H9 (cell line): ENCODE data around the gene C14orf132. TPM values are rescaled to one million over a fixed set of nuclear protein-coding genes. Genes with fewer than 3 reads are reported as not detected.
A peak's percentile ranks its signal among the peaks of the same experiment; 100 is the strongest.

ENCODE experiments used
- DNase-seq: peaks from one replicate; pipeline ENCODE4 v3.0.0-alpha.2; 2017
- H2AFZ ChIP-seq: one replicate; pipeline ENCODE4 v1.6.1; 2013; ENCODE audit warnings: mild to moderate bottlenecking, low read length, control low read depth, moderate library complexity
- H2AK5ac ChIP-seq: 2 replicates; pipeline ENCODE4 v1.6.1; 2013; ENCODE audit warnings: low read length, control low read depth, mixed read lengths; ENCODE audit not compliant: insufficient read length
- H2BK120ac ChIP-seq: one replicate; pipeline ENCODE4 v1.6.1; 2013; ENCODE audit warnings: low read depth, mild to moderate bottlenecking, low read length, control low read depth, inconsistent platforms; ENCODE audit not compliant: poor library complexity, severe bottlenecking
- H2BK12ac ChIP-seq: 2 replicates; pipeline ENCODE4 v1.6.1; 2013; ENCODE audit warnings: low read length, control low read depth, mixed read lengths, low read depth; ENCODE audit not compliant: insufficient read length
- H2BK15ac ChIP-seq: 2 replicates; pipeline ENCODE4 v1.6.1; 2013; ENCODE audit warnings: low read depth, low read length, control low read depth
- H2BK20ac ChIP-seq: one replicate; pipeline ENCODE4 v1.6.1; 2013; ENCODE audit warnings: low read depth, mild to moderate bottlenecking, low read length, control low read depth, inconsistent platforms; ENCODE audit not compliant: poor library complexity, severe bottlenecking
- H2BK5ac ChIP-seq: 2 replicates; pipeline ENCODE4 v1.6.1; 2013; ENCODE audit warnings: low read length, control low read depth, mixed read lengths; ENCODE audit not compliant: insufficient read length
- H3K14ac ChIP-seq: 2 replicates; pipeline ENCODE4 v1.6.1; 2013; ENCODE audit warnings: low read length, control low read depth; ENCODE audit not compliant: insufficient read depth
- H3K18ac ChIP-seq: 2 replicates; pipeline ENCODE4 v1.6.1; 2013; ENCODE audit warnings: low read depth, mild to moderate bottlenecking, mixed read lengths, low read length, control low read depth; ENCODE audit not compliant: insufficient read length
- H3K23ac ChIP-seq: 2 replicates; pipeline ENCODE4 v1.6.1; 2013; ENCODE audit warnings: low read length, control low read depth, mixed read lengths, low read depth; ENCODE audit not compliant: insufficient read length
- H3K23me2 ChIP-seq: 2 replicates; pipeline ENCODE4 v1.6.1; 2013; ENCODE audit warnings: low read depth, mild to moderate bottlenecking, mixed read lengths, low read length, control low read depth; ENCODE audit not compliant: insufficient read length, poor library complexity, severe bottlenecking
- H3K27ac ChIP-seq: 2 replicates; pipeline ENCODE4 v1.5.1; 2013; ENCODE audit warnings: low read length, control low read depth, mixed read lengths, low read depth; ENCODE audit not compliant: insufficient read length
- H3K27me3 ChIP-seq: 2 replicates; pipeline ENCODE4 v1.6.1; 2013; ENCODE audit warnings: low read length, control low read depth, inconsistent platforms; ENCODE audit not compliant: insufficient read depth
- H3K4ac ChIP-seq: 2 replicates; pipeline ENCODE4 v1.6.1; 2013; ENCODE audit warnings: low read depth, mild to moderate bottlenecking, control low read depth, inconsistent platforms, low read length, moderate library complexity
- H3K4me1 ChIP-seq: 2 replicates; pipeline ENCODE4 v1.6.1; 2013; ENCODE audit warnings: low read length, control low read depth, inconsistent platforms; ENCODE audit not compliant: insufficient read depth
- H3K4me2 ChIP-seq: 2 replicates; pipeline ENCODE4 v1.6.1; 2013; ENCODE audit warnings: low read length, control low read depth, mixed read lengths; ENCODE audit not compliant: insufficient read length, insufficient read depth
- H3K56ac ChIP-seq: 2 replicates; pipeline ENCODE4 v1.6.1; 2013; ENCODE audit warnings: low read depth, mild to moderate bottlenecking, mixed read lengths, low read length, control low read depth; ENCODE audit not compliant: insufficient read length
- H3K79me1 ChIP-seq: 2 replicates; pipeline ENCODE4 v1.6.1; 2013; ENCODE audit warnings: low read depth, mild to moderate bottlenecking, moderate library complexity, low read length, control low read depth, inconsistent platforms; ENCODE audit not compliant: insufficient read depth, poor library complexity, severe bottlenecking
- H3K79me2 ChIP-seq: 2 replicates; pipeline ENCODE4 v1.6.1; 2013; ENCODE audit warnings: low read length, control low read depth, inconsistent platforms; ENCODE audit not compliant: insufficient read depth
- H3K9ac ChIP-seq: 2 replicates; pipeline ENCODE4 v1.6.1; 2013; ENCODE audit warnings: low read length, control low read depth, mixed read lengths; ENCODE audit not compliant: insufficient read length; ENCODE audit errors: extremely low read depth
- H3K9me3 ChIP-seq: one replicate; pipeline ENCODE4 v1.6.1; 2013; ENCODE audit warnings: low read depth, low read length, inconsistent platforms; ENCODE audit not compliant: control insufficient read depth
- H3T11ph ChIP-seq: one replicate; pipeline ENCODE4 v1.6.1; 2013; ENCODE audit warnings: mild to moderate bottlenecking, low read length, control low read depth, inconsistent platforms
- H4K20me1 ChIP-seq: one replicate; pipeline ENCODE4 v1.6.1; 2013; ENCODE audit not compliant: control insufficient read depth, insufficient read length, insufficient read depth
- H4K5ac ChIP-seq: 2 replicates; pipeline ENCODE4 v1.6.1; 2013; ENCODE audit warnings: low read depth, mild to moderate bottlenecking, mixed read lengths, low read length, control low read depth; ENCODE audit not compliant: insufficient read length
- H4K8ac ChIP-seq: replicated peaks from 2 replicates; pipeline ENCODE4 v1.6.1; 2013; ENCODE audit warnings: low read length, control low read depth, mixed read lengths, low read depth; ENCODE audit not compliant: insufficient read length
- H4K91ac ChIP-seq: 2 replicates; pipeline ENCODE4 v1.6.1; 2013; ENCODE audit warnings: low read depth, mild to moderate bottlenecking, moderate library complexity, mixed read lengths, low read length, control low read depth; ENCODE audit not compliant: insufficient read length
- H3K27ac Mint-ChIP-seq, 3 experiments: 2 replicates in 2 of 3; 3 replicates in 1 of 3; pipeline ENCODE4 v1.8.0; 2020 to 2021; ENCODE audit warnings: mixed read lengths in 3 of 3, mild to moderate bottlenecking in 1 of 3, moderate library complexity in 1 of 3
- H3K27me3 Mint-ChIP-seq: 2 replicates; pipeline ENCODE4 v1.8.0; 2021; ENCODE audit warnings: low read depth, mild to moderate bottlenecking, moderate library complexity, mixed read lengths
- H3K36me3 Mint-ChIP-seq, 3 experiments: 2 replicates in 2 of 3; 3 replicates in 1 of 3; pipeline ENCODE4 v1.8.0; 2020 to 2021; ENCODE audit warnings: low read depth in 3 of 3, mixed read lengths in 3 of 3; ENCODE audit not compliant: insufficient read depth in 1 of 3
- H3K4me1 Mint-ChIP-seq, 2 experiments: 2 replicates each; pipeline ENCODE4 v1.8.0; 2020; ENCODE audit warnings: mixed read lengths in 2 of 2
- H3K4me3 Mint-ChIP-seq, 2 experiments: 2 replicates in 1 of 2; 3 replicates in 1 of 2; pipeline ENCODE4 v1.8.0; 2020 to 2021; ENCODE audit warnings: mild to moderate bottlenecking in 2 of 2, mixed read lengths in 2 of 2, moderate library complexity in 1 of 2
- H3K9me3 Mint-ChIP-seq, 2 experiments: 2 replicates in 1 of 2; 3 replicates in 1 of 2; pipeline ENCODE4 v1.8.0; 2020; ENCODE audit warnings: mild to moderate bottlenecking in 2 of 2, mixed read lengths in 2 of 2, moderate library complexity in 1 of 2
- WGBS: extraction: QIAGEN DNeasy Blood & Tissue Kit; methylation state at CpG from one replicate; pipeline ENCODE4 v1.1.7; 2013; ENCODE audit warnings: missing lambda C conversion rate, low lambda C conversion rate, mixed read lengths; ENCODE audit not compliant: insufficient read length; ENCODE audit errors: extremely low coverage; 5-methylcytosine and 5-hydroxymethylcytosine counted together
- total RNA-seq: library from RNA; stranded (reverse); gene quantifications from 2 replicates; pipeline ENCODE4 v1.2.1, GENCODE V29; 2021
- TF ChIP-seq, protein P1 (sequence below): fragments of 200-600 bp; sonication (generic); conservative IDR thresholded peaks from 3 replicates; pipeline ENCODE4 v1.8.0; 2021; ENCODE audit warnings: antibody characterized with exemption, mild to moderate bottlenecking

C14orf132 gene
- total RNA-seq, 1 experiment from 2014 or later: 5.7 TPM

DNA sequence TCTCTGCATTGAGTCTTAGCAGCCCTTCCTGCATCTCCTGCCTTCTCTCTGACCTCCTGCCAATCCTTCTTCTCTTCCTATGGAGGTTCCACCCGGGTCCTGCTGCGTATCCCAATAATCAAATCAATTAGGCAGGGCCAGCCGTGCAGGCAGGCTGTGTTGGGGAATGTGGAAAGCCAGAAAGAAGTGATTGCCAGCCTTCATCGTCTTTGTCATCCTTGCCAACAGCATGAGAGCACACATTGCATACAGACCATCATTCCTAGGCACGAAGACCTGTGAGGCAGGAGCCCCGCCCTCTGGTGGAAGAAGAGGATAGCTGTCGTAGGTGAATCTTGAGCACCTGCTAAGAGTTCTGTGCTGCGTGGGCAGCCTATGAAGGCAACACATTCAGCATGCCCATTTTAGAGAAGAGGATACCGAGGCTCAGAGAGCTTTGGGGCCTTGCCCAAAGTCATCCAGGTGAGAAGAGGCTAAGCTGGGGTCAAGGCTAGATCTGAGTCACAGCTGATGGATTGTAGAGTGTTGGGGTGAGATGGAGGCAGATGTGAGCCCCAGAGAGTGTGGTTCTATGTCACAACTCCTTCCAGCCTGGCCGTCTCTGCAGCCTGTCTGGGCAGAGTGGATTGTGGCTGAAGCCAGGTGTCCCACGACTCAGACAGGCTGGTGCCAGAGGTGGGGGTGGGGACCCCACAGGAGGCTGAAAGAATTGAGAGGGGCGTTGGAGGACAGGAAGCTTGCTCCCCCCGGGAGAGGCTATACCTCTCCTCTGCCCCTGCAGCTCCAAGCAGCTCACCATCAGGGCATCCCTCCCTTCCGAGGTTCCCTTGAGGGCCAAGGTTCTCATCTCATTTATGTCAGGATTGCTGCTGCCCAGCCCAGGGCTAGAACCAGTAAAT, 12.7 kb downstream of the C14orf132 start:
- H3K4me2 ChIP-seq: no peak overlapping the region
- H2BK15ac ChIP-seq: no peak overlapping the region
- H4K8ac ChIP-seq: no peak overlapping the region
- H3K23me2 ChIP-seq: no peaks in the 10 kb centered on the region
- no peaks in the 10 kb centered on the region for H3K79me1 ChIP-seq
- H4K20me1 ChIP-seq: no peaks in the 10 kb centered on the region
- no peak overlapping the region for H4K5ac ChIP-seq
- DNase-seq: peak; percentile 63
- no peaks in the 10 kb centered on the region for H3K27me3 ChIP-seq
- H3K36me3 Mint-ChIP-seq: peaks cover 0 to 4% (median 0%) of the 10 kb centered on the region in 3 experiments; a peak in 3 of 7 replicates
- H2AK5ac ChIP-seq: no peak overlapping the region
- no peaks in the 10 kb centered on the region for H3K27me3 Mint-ChIP-seq
- no peak overlapping the region for H4K91ac ChIP-seq
- H3K27ac ChIP-seq: no peak overlapping the region
- H3K27ac Mint-ChIP-seq: no peak overlapping the region
- H3K23ac ChIP-seq: no peak overlapping the region
- no peak overlapping the region for H2AFZ ChIP-seq
- no peaks in the 10 kb centered on the region for H3K9me3 Mint-ChIP-seq
- no CpG with 5 or more reads among the region's 14 CpGs for WGBS
- no peak overlapping the region for H3K9ac ChIP-seq
- H2BK5ac ChIP-seq: no peak overlapping the region
- no peak overlapping the region for H2BK120ac ChIP-seq
- H2BK20ac ChIP-seq: no peak overlapping the region
- H3K14ac ChIP-seq: no peak overlapping the region
- H3K18ac ChIP-seq: no peak overlapping the region
- no peak overlapping the region for H2BK12ac ChIP-seq
- H3K4me3 Mint-ChIP-seq: no peak overlapping the region
- no peak overlapping the region for H3K4ac ChIP-seq
- H3K56ac ChIP-seq: no peak overlapping the region
- no peaks in the 10 kb centered on the region for H3K9me3 ChIP-seq
- peaks cover 2 to 16% of the 10 kb centered on the region in 2 experiments for H3K4me1 Mint-ChIP-seq
- H3T11ph ChIP-seq: no peak overlapping the region
- TF ChIP-seq, protein P1, sequence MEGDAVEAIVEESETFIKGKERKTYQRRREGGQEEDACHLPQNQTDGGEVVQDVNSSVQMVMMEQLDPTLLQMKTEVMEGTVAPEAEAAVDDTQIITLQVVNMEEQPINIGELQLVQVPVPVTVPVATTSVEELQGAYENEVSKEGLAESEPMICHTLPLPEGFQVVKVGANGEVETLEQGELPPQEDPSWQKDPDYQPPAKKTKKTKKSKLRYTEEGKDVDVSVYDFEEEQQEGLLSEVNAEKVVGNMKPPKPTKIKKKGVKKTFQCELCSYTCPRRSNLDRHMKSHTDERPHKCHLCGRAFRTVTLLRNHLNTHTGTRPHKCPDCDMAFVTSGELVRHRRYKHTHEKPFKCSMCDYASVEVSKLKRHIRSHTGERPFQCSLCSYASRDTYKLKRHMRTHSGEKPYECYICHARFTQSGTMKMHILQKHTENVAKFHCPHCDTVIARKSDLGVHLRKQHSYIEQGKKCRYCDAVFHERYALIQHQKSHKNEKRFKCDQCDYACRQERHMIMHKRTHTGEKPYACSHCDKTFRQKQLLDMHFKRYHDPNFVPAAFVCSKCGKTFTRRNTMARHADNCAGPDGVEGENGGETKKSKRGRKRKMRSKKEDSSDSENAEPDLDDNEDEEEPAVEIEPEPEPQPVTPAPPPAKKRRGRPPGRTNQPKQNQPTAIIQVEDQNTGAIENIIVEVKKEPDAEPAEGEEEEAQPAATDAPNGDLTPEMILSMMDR: peak; percentile 78
- no peaks in the 10 kb centered on the region for H3K79me2 ChIP-seq
- no peaks in the 10 kb centered on the region for H3K4me1 ChIP-seq
